ENCODE measurements around the gene EMID1.

The EMID1 gene

GRCh38 chr22:29206372-29207242 is 911 bp downstream of the EMID1 start:
- H3K27me3 ChIP-seq (ENCODE audit: insufficient read depth, low read length, poor library complexity), result no peaks in the 10 kb centered on the region
- peaks cover 40% of the 10 kb centered on the region for H3K36me3 ChIP-seq (ENCODE audit: insufficient read depth, low read length)
- ATAC-seq (ENCODE audit: insufficient read depth, low read depth) (no peak), DNase-seq (no peak)
- H3K4me2 ChIP-seq (ENCODE audit: insufficient read depth, low read length), result peak overlapping the region; percentile 89
- H3K4me3 ChIP-seq (ENCODE audit: low read depth in 1 of 2, low read length in 2 of 2), result peak overlapping the region; percentile 67 to 83
- no peak for TF ChIP-seq EZH2 (IDR thresholded peaks at IDR 0.05; ENCODE audit: borderline replicate concordance, low read depth, low read length, severe bottlenecking)
- no peak for TF ChIP-seq CTCF (IDR thresholded peaks at IDR 0.05; ENCODE audit: borderline replicate concordance, extremely low read depth, low read length, poor library complexity, severe bottlenecking)
- peaks cover 27% of the 10 kb centered on the region; the same call in 1 of the 2 replicates for H4K20me1 ChIP-seq (ENCODE audit: insufficient read depth, low read length)
- peak overlapping the region; percentile 83 for H3K27ac ChIP-seq (ENCODE audit: low read length)
- H3K4me1 ChIP-seq (ENCODE audit: insufficient read depth, low read length), result peaks cover 84% of the 10 kb centered on the region
- H2AFZ ChIP-seq (ENCODE audit: low read depth, low read length), result peak overlapping the region; percentile 73
- H3K79me2 ChIP-seq (ENCODE audit: insufficient read depth, low read length), result peaks cover 76% of the 10 kb centered on the region
- H3K9me3 ChIP-seq (ENCODE audit: insufficient read depth, low read length, severe bottlenecking), result no peaks in the 10 kb centered on the region
- H3K9ac ChIP-seq (ENCODE audit: low read depth, low read length), result peak overlapping the region; percentile 87

- peaks cover 71% of the 10 kb centered on the region for H3K79me2 ChIP-seq (ENCODE audit: insufficient read depth, low read length)
- peak overlapping the region; percentile 83 for H3K27ac ChIP-seq (ENCODE audit: low read length)
- H3K27me3 ChIP-seq (ENCODE audit: insufficient read depth, low read length, poor library complexity), result no peaks in the 10 kb centered on the region
- peak overlapping the region; percentile 89 for H3K4me2 ChIP-seq (ENCODE audit: insufficient read depth, low read length)
- peak overlapping the region; percentile 87 for H3K9ac ChIP-seq (ENCODE audit: low read depth, low read length)
- no peak for TF ChIP-seq CTCF (IDR thresholded peaks at IDR 0.05; ENCODE audit: borderline replicate concordance, extremely low read depth, low read length, poor library complexity, severe bottlenecking)
- no peak for TF ChIP-seq EZH2 (IDR thresholded peaks at IDR 0.05; ENCODE audit: borderline replicate concordance, low read depth, low read length, severe bottlenecking)
- no peaks in the 10 kb centered on the region for H3K9me3 ChIP-seq (ENCODE audit: insufficient read depth, low read length, severe bottlenecking)
- H2AFZ ChIP-seq (ENCODE audit: low read depth, low read length), result no peak overlapping the region
- DNase-seq, result no peak
- H4K20me1 ChIP-seq (ENCODE audit: insufficient read depth, low read length), result peaks cover 30% of the 10 kb centered on the region; the same call in 1 of the 2 replicates
- H3K36me3 ChIP-seq (ENCODE audit: insufficient read depth, low read length), result peaks cover 40% of the 10 kb centered on the region
- ATAC-seq (ENCODE audit: insufficient read depth, low read depth), result no peak
- peaks cover 78% of the 10 kb centered on the region for H3K4me1 ChIP-seq (ENCODE audit: insufficient read depth, low read length)
- peak overlapping the region; percentile 67 to 83; a peak in 3 of 4 replicates for H3K4me3 ChIP-seq (ENCODE audit: low read depth in 1 of 2, low read length in 2 of 2)
These were observed 1.5 kb downstream of the EMID1 start for GRCh38 chr22:29207243-29207550.

GRCh38 chr22:29207562-29208501 is 2.1 kb downstream of the EMID1 start:
- Histone ChIP-seq H3K9ac (ENCODE audit: low read depth, low read length) (peak overlapping the region; percentile 87), H3K27ac (ENCODE audit: low read length) (peak overlapping the region; percentile 83), H2AFZ (ENCODE audit: low read depth, low read length) (no peak overlapping the region), H3K36me3 (ENCODE audit: insufficient read depth, low read length) (peaks cover 41% of the 10 kb centered on the region), H3K27me3 (ENCODE audit: insufficient read depth, low read length, poor library complexity) (no peaks in the 10 kb centered on the region), H3K4me3 (ENCODE audit: low read depth in 1 of 2, low read length in 2 of 2) (peak overlapping the region in 1 of 2 experiments; percentile 83; a peak in 2 of 4 replicates), H3K4me1 (ENCODE audit: insufficient read depth, low read length) (peaks cover 72% of the 10 kb centered on the region), H3K4me2 (ENCODE audit: insufficient read depth, low read length) (peak overlapping the region; percentile 89), H3K79me2 (ENCODE audit: insufficient read depth, low read length) (peaks cover 74% of the 10 kb centered on the region), H4K20me1 (ENCODE audit: insufficient read depth, low read length) (peaks cover 30% of the 10 kb centered on the region; the same call in 1 of the 2 replicates), H3K9me3 (ENCODE audit: insufficient read depth, low read length, severe bottlenecking) (no peaks in the 10 kb centered on the region)
- no peak for TF ChIP-seq CTCF (IDR thresholded peaks at IDR 0.05; ENCODE audit: borderline replicate concordance, extremely low read depth, low read length, poor library complexity, severe bottlenecking)
- TF ChIP-seq EZH2 (IDR thresholded peaks at IDR 0.05; ENCODE audit: borderline replicate concordance, low read depth, low read length, severe bottlenecking), result no peak
- DNase-seq, result no peak
- no peak for ATAC-seq (ENCODE audit: insufficient read depth, low read depth)

All from DND-41 (cell line).